ENCODE results near the gene RNF112.

Gene RNF112

GRCh38 chr17:19368229-19368628 lies 42.8 kb upstream of the RNF112 start:
- peaks cover 4% of the 10 kb centered on the region for H3K4me1 ChIP-seq (ENCODE audit: control insufficient read depth, insufficient read depth, low read length)
- no peak overlapping the region for H3K4me3 ChIP-seq (ENCODE audit: low read length in 2 of 2)
- no peaks in the 10 kb centered on the region for H3K27me3 ChIP-seq (ENCODE audit: control insufficient read depth in 1 of 2, insufficient read depth in 2 of 2, low read length in 2 of 2)
- no peaks in the 10 kb centered on the region for H3K36me3 ChIP-seq (ENCODE audit: control insufficient read depth in 2 of 2, insufficient read depth in 2 of 2, low read length in 2 of 2)
- no peak overlapping the region for H3K27ac ChIP-seq (ENCODE audit: low read length)
- H3K9ac ChIP-seq (ENCODE audit: low read length in 2 of 2): no peak overlapping the region
- H3K9me3 ChIP-seq (ENCODE audit: control insufficient read depth in 2 of 2, low read length in 2 of 2): no peaks in the 10 kb centered on the region

GRCh38 chr17:19369107-19369778 lies 41.8 kb upstream of the RNF112 start:
- Histone ChIP-seq H3K27ac (ENCODE audit: low read length) (no peak overlapping the region), H3K4me3 (ENCODE audit: low read length in 2 of 2) (no peak overlapping the region), H3K9ac (ENCODE audit: low read length in 2 of 2) (no peak overlapping the region), H3K4me1 (ENCODE audit: control insufficient read depth, insufficient read depth, low read length) (peaks cover 2% of the 10 kb centered on the region), H3K36me3 (ENCODE audit: control insufficient read depth in 2 of 2, insufficient read depth in 2 of 2, low read length in 2 of 2) (no peaks in the 10 kb centered on the region), H3K27me3 (ENCODE audit: control insufficient read depth in 1 of 2, insufficient read depth in 2 of 2, low read length in 2 of 2) (no peaks in the 10 kb centered on the region), H3K9me3 (ENCODE audit: control insufficient read depth in 2 of 2, low read length in 2 of 2) (no peaks in the 10 kb centered on the region)

GRCh38 chr17:19369846-19370492 lies 41.1 kb upstream of the RNF112 start:
- no peaks in the 10 kb centered on the region for H3K9me3 ChIP-seq (ENCODE audit: control insufficient read depth in 2 of 2, low read length in 2 of 2)
- no peaks in the 10 kb centered on the region for H3K36me3 ChIP-seq (ENCODE audit: control insufficient read depth in 2 of 2, insufficient read depth in 2 of 2, low read length in 2 of 2)
- H3K27ac ChIP-seq (ENCODE audit: low read length): no peak overlapping the region
- no peaks in the 10 kb centered on the region for H3K27me3 ChIP-seq (ENCODE audit: control insufficient read depth in 1 of 2, insufficient read depth in 2 of 2, low read length in 2 of 2)
- peaks cover 2% of the 10 kb centered on the region for H3K4me1 ChIP-seq (ENCODE audit: control insufficient read depth, insufficient read depth, low read length)
- H3K4me3 ChIP-seq (ENCODE audit: low read length in 2 of 2): no peak overlapping the region
- H3K9ac ChIP-seq (ENCODE audit: low read length in 2 of 2): no peak overlapping the region

GRCh38 chr17:19370493-19370960 lies 40.5 kb upstream of the RNF112 start:
- Histone ChIP-seq H3K4me1 (ENCODE audit: control insufficient read depth, insufficient read depth, low read length) (peaks cover 2% of the 10 kb centered on the region), H3K36me3 (ENCODE audit: control insufficient read depth in 2 of 2, insufficient read depth in 2 of 2, low read length in 2 of 2) (no peaks in the 10 kb centered on the region), H3K9me3 (ENCODE audit: control insufficient read depth in 2 of 2, low read length in 2 of 2) (no peaks in the 10 kb centered on the region), H3K27me3 (ENCODE audit: control insufficient read depth in 1 of 2, insufficient read depth in 2 of 2, low read length in 2 of 2) (no peaks in the 10 kb centered on the region), H3K27ac (ENCODE audit: low read length) (no peak overlapping the region), H3K4me3 (ENCODE audit: low read length in 2 of 2) (no peak overlapping the region), H3K9ac (ENCODE audit: low read length in 2 of 2) (no peak overlapping the region)

GRCh38 chr17:19371259-19372010 lies 39.6 kb upstream of the RNF112 start:
- no peak overlapping the region for H3K9ac ChIP-seq (ENCODE audit: low read length in 2 of 2)
- H3K9me3 ChIP-seq (ENCODE audit: control insufficient read depth in 2 of 2, low read length in 2 of 2): no peaks in the 10 kb centered on the region
- H3K27ac ChIP-seq (ENCODE audit: low read length): no peak overlapping the region
- no peaks in the 10 kb centered on the region for H3K27me3 ChIP-seq (ENCODE audit: control insufficient read depth in 1 of 2, insufficient read depth in 2 of 2, low read length in 2 of 2)
- no peak overlapping the region for H3K4me3 ChIP-seq (ENCODE audit: low read length in 2 of 2)
- H3K36me3 ChIP-seq (ENCODE audit: control insufficient read depth in 2 of 2, insufficient read depth in 2 of 2, low read length in 2 of 2): no peaks in the 10 kb centered on the region
- peaks cover 2% of the 10 kb centered on the region for H3K4me1 ChIP-seq (ENCODE audit: control insufficient read depth, insufficient read depth, low read length)

GRCh38 chr17:19372011-19372370 lies 39.0 kb upstream of the RNF112 start:
- Histone ChIP-seq H3K36me3 (ENCODE audit: control insufficient read depth in 2 of 2, insufficient read depth in 2 of 2, low read length in 2 of 2) (no peaks in the 10 kb centered on the region), H3K9me3 (ENCODE audit: control insufficient read depth in 2 of 2, low read length in 2 of 2) (no peaks in the 10 kb centered on the region), H3K4me1 (ENCODE audit: control insufficient read depth, insufficient read depth, low read length) (peaks cover 5% of the 10 kb centered on the region), H3K9ac (ENCODE audit: low read length in 2 of 2) (no peak overlapping the region), H3K27me3 (ENCODE audit: control insufficient read depth in 1 of 2, insufficient read depth in 2 of 2, low read length in 2 of 2) (no peaks in the 10 kb centered on the region), H3K4me3 (ENCODE audit: low read length in 2 of 2) (no peak overlapping the region), H3K27ac (ENCODE audit: low read length) (no peak overlapping the region)

- Histone ChIP-seq H3K9ac (ENCODE audit: low read length in 2 of 2) (no peak overlapping the region), H3K9me3 (ENCODE audit: control insufficient read depth in 2 of 2, low read length in 2 of 2) (no peaks in the 10 kb centered on the region), H3K36me3 (ENCODE audit: control insufficient read depth in 2 of 2, insufficient read depth in 2 of 2, low read length in 2 of 2) (no peaks in the 10 kb centered on the region), H3K27ac (ENCODE audit: low read length) (no peak overlapping the region), H3K4me3 (ENCODE audit: low read length in 2 of 2) (no peak overlapping the region), H3K27me3 (ENCODE audit: control insufficient read depth in 1 of 2, insufficient read depth in 2 of 2, low read length in 2 of 2) (no peaks in the 10 kb centered on the region), H3K4me1 (ENCODE audit: control insufficient read depth, insufficient read depth, low read length) (peaks cover 8% of the 10 kb centered on the region)
Observed at GRCh38 chr17:19372439-19372838, 38.6 kb upstream of the RNF112 start.

GRCh38 chr17:19372866-19373504 lies 38.0 kb upstream of the RNF112 start:
- H3K36me3 ChIP-seq (ENCODE audit: control insufficient read depth in 2 of 2, insufficient read depth in 2 of 2, low read length in 2 of 2): no peaks in the 10 kb centered on the region
- H3K4me3 ChIP-seq (ENCODE audit: low read length in 2 of 2): no peak overlapping the region
- peaks cover 8% of the 10 kb centered on the region for H3K4me1 ChIP-seq (ENCODE audit: control insufficient read depth, insufficient read depth, low read length)
- H3K9ac ChIP-seq (ENCODE audit: low read length in 2 of 2): no peak overlapping the region
- no peak overlapping the region for H3K27ac ChIP-seq (ENCODE audit: low read length)
- H3K9me3 ChIP-seq (ENCODE audit: control insufficient read depth in 2 of 2, low read length in 2 of 2): no peaks in the 10 kb centered on the region
- H3K27me3 ChIP-seq (ENCODE audit: control insufficient read depth in 1 of 2, insufficient read depth in 2 of 2, low read length in 2 of 2): no peaks in the 10 kb centered on the region

- Histone ChIP-seq H3K9ac (ENCODE audit: low read length in 2 of 2) (no peak overlapping the region), H3K9me3 (ENCODE audit: control insufficient read depth in 2 of 2, low read length in 2 of 2) (no peaks in the 10 kb centered on the region), H3K4me1 (ENCODE audit: control insufficient read depth, insufficient read depth, low read length) (peaks cover 13% of the 10 kb centered on the region), H3K27me3 (ENCODE audit: control insufficient read depth in 1 of 2, insufficient read depth in 2 of 2, low read length in 2 of 2) (no peaks in the 10 kb centered on the region), H3K36me3 (ENCODE audit: control insufficient read depth in 2 of 2, insufficient read depth in 2 of 2, low read length in 2 of 2) (no peaks in the 10 kb centered on the region), H3K27ac (ENCODE audit: low read length) (no peak overlapping the region), H3K4me3 (ENCODE audit: low read length in 2 of 2) (no peak overlapping the region)
Observed at GRCh38 chr17:19374136-19374535, 36.9 kb upstream of the RNF112 start.

GRCh38 chr17:19375732-19376131 lies 35.3 kb upstream of the RNF112 start:
- no peaks in the 10 kb centered on the region for H3K27me3 ChIP-seq (ENCODE audit: control insufficient read depth in 1 of 2, insufficient read depth in 2 of 2, low read length in 2 of 2)
- H3K36me3 ChIP-seq (ENCODE audit: control insufficient read depth in 2 of 2, insufficient read depth in 2 of 2, low read length in 2 of 2): peaks cover 10 to 14% of the 10 kb centered on the region in 2 donors
- H3K27ac ChIP-seq (ENCODE audit: low read length): no peak overlapping the region
- H3K9ac ChIP-seq (ENCODE audit: low read length in 2 of 2): no peak overlapping the region
- H3K4me1 ChIP-seq (ENCODE audit: control insufficient read depth, insufficient read depth, low read length): peaks cover 17% of the 10 kb centered on the region
- no peaks in the 10 kb centered on the region for H3K9me3 ChIP-seq (ENCODE audit: control insufficient read depth in 2 of 2, low read length in 2 of 2)
- H3K4me3 ChIP-seq (ENCODE audit: low read length in 2 of 2): no peak overlapping the region
